GM21786 (cell line): ENCODE measurements around the gene KCNA10.

Source experiments
- ATAC-seq: cut with Tn5 transposase; IDR thresholded peaks from one replicate; pipeline ENCODE4 v1.9.1; 2021; ENCODE audit not compliant: unreplicated experiment

Gene KCNA10

DNA sequence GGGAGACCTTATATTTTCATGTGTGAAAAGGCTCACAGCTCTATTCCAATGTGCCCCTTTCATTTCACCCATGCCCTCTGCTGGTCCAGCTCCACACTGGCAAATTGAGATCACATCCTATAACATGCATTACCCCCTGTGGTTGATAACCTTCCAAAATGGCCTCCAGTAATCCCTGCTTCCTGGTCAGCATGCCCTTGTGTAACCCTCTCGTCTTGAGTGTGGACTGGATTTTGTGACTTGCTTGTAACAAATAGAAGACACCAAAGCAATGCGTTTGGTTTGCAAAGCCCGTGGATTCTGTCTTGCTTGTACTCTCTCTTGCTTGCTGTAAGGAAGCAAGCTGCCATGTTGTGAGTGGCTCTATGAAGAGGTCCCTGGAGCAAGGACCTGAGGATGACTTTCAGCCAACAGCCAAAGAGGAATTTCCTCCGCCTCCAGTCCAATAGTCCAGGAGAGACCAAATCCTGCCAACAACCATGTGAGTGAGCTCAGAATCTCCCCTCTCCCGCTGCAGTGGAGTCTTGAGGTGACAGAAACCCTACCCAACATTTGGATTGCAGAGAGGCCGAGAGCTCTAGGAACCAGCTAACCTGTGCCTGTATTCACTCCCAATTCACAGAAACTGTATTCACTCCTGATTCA, 17.4 kb downstream of the KCNA10 start:
- no peak for ATAC-seq

DNA sequence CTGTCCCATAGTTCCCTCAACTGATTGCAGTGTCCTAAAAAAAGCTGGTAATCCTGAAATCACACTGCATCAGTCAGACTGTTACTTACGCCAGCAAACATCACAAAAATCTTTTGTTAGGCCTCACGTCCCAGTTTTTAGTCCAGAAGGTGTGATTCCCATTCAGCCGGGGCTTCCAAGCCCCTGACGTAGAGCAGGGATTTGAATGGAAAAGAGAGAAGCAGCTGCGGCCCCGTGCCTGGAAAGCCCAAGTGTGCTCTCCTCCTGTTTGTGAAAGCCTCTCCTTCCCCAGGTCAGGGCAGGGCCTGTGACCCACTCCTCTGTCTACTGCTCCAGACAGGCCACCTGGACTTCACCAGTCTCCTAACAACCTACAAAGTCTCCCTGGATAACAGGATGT, 20.7 kb downstream of the KCNA10 start:
- no peak for ATAC-seq

DNA sequence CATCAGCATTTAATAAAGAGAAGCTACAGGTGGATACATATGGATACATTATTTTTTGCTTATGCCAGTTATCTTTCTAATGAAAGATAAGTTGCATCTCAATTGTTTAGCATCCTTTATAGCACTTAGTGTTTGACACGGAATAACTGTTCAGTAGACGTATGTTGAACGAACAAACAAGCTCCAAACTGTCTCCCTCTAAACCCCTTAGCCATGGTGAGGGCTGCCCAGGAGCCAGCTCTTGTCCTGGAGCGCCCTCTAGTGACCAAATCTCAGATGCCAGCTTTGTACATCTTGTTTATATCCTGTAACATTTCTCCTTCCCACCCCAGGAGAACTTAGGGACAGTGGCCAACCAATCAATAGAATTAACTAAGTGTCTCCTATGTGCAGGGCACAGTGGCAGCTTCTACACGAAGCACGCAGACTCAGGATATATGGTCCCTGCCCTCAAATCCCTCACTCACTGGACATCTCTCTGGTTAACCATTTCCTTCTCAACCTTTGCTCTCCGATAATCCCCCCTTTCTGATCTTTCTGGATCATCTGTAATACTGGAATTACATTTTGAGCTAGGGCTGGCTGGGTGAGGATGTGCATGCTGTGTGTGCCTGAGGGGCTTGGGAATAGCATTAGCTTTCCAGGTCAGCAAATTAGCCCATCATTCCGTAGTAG, 22.9 kb downstream of the KCNA10 start:
- no peak for ATAC-seq

DNA sequence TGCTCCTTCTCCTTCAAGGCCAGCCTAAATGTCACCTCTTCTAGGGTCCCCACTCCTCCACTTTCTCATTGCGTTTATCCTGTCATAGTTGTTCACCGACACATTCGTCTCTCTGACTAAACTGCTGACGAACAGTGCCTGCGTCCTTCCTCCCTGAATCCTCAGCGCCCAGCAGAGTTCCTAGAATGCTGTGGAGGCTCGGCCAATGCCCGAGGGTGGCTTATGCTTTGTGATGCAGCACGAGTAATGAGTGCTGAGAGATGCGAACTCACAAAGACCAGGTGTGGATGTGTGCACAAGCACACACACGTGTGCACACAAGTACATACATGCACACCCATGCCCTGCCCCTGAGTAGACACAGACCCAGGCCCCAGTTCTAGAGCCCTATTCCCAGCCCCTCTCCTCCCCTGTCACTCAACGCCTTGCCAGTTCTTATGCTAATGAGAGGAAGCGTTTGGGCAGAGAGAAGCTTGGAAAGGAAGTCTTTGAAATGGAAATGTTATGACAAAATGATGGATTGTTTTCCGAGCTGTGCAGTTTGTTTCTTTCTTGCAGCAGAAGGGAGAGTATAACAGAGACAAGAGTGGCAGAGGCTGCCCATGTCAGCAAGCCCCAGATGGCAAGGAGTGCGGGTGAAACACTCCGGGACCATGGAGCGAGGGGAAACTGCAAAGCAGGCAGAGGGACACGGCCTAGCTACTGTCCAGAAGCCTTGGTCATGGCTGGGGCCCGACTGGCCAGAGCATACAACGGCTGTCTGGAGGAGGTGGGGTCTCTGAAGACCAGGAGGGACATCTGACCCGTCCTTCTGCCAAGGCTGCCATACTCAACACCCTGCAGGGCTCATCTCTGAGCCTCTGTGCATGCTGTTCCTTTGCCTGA, 24.2 kb downstream of the KCNA10 start:
- ATAC-seq, result no peak

DNA sequence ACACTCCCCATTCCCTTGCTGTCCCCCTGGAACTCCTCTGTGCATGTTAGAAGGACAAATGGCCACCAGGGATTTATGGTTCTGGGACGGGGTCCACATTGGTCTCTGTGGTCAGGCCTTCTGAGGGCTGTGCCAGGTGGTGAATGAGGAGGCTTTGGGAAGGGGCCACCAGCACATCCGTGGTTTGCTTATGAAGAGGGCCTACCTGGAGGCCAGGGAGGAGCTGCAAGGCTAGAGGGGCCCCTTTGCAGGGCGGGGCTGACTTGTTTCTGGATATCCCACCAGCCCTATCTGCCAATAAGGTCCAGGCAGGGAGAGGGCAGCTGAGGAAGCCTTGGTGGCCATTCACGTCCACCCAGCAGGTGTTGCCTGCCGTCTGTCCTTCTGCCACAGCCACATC, 24.9 kb downstream of the KCNA10 start:
- ATAC-seq, result no peak

DNA sequence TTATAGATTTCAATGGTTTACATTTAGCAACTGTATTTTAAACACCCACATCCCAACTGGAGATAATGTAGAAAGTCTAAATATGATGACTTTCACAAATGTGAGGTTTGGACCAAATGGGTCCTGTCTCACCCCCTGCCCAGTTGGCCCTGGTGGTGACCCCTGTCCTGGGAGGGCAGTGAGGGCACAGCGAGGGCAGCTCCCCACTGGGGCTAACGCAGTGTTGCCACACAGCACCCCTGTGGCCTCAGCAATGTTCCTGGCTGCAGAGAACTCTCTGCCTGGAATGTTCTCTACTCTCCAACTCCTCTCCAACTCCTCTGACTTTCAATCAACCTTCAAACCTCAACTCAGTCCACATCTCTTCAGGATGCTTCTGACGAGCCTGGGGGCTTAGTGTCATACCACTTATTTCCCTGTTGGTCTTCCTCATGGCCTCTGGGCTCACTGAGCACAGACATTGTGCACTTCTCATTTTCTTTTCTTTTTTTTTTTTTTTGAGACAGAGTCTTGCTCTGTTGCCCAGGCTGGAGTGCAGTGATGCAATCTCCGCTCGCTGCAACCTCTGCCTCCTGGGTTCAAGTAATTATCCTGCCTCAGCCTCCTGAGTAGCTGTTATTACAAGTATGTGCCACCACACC, 25.8 kb downstream of the KCNA10 start:
- no peak for ATAC-seq

DNA sequence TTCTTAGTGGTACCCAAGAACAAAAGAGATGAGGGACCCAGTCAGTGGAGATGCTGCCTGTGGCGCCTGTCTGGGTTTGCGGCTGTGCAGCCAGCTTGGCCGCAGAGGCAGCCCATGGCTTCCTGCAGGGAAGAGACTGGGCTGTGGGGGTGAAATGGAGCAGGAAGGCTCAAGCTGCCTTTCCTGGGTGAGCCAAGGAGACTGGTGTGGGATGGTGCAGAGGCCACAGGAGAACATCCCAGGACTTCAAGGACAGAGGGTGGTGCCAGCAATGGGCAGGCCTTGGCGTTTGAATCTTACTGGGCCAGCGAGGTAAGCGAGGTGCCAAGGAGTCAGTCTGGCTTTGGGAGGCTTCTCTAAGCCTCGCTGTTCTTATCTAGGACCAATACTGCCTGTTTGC, 26.4 kb downstream of the KCNA10 start:
- no peak for ATAC-seq

DNA sequence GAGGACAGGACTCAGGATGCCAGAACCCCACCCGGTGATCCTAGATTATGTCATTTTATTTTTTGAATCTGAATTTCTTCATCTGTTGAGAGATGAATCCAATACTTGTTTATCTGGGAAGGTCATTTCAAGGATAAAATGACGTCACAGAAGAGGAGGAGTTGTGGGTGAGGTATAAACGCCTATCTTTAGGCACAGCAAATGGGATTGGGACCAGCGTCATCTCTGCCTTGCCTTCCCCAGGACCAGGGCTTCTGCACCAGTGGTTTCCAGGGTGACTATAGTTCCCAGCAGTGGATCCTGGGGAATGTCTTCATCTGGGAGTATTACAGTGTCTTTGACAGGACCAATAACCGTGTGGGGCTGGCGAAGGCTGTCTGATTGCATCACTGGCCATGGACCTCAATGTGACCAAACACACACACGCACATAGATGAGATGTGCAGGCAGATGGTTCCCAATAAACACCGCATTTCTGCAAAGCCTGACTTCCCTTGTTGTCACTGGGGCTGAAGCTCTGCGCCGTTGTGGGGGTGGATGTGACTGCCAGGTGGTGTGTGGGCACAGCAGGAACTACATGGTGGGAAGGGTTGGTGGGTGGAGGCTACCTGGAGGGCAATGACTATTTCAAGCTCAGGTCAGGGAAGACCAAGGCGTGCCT, 28.1 kb downstream of the KCNA10 start:
- ATAC-seq, result no peak

DNA sequence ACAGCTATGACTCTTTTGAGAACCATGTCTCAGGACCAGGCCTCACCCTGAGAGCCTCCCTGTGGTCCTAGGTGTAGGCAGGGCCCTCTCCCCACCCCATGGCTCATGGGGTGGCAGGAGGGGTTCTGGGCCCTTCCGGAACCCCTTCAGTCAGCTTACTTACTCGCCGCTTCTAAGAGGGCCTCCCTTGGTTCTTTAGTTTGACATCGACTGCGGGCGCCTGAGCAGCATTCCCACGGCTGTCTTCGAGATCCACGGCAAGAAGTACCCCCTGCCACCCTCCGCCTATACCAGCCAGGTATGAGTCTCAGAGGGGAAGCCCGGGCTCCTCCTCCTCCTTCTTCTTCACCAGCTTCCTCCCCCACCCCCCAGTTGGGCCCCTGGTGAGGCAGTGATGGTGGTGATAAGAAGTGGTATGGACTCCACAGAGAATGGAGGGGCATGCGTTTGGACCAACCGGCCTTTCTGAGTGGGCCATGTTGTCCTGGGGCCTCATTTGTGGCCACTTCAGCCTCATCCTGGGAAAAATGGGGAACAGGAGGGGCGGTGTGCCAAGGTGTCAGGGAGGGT, 28.9 kb downstream of the KCNA10 start:
- ATAC-seq, result no peak

DNA sequence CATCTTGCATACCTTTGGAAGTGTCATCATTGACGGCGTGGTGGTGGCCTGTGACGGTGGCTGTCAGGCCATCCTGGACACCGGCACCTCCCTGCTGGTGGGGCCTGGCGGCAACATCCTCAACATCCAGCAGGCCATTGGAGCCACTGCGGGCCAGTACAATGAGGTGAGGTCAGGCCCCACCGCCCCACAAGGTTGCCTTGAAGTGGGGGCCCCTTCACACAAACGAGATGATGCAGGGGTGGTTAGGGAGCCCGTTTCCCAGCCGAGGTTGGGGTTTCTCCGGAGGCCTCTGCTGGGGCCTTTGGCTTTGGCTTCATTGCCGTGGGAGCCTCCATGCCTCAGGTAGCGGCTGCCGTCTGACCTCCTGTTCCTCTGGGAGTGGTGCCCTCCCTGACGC, 29.6 kb downstream of the KCNA10 start:
- no peak for ATAC-seq

DNA sequence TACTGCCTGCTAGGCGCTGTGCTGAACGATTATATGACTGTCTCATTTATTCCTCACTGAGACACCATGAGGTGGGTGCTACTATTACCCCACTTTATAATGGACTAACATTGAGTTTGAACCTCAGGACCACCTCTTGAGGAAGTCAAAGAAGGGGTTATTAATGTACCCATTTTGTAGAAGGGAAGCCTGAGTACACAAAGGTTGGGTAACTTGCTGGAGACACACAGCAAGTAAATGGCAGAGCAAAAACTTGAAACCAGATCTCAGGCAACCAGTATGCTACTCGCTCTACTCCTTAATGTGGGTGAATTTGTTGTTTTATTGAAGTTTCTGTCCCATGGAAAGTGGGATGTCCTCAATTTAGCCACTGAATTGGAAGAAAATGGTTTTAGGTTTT, 30.1 kb downstream of the KCNA10 start:
- no peak for ATAC-seq

DNA sequence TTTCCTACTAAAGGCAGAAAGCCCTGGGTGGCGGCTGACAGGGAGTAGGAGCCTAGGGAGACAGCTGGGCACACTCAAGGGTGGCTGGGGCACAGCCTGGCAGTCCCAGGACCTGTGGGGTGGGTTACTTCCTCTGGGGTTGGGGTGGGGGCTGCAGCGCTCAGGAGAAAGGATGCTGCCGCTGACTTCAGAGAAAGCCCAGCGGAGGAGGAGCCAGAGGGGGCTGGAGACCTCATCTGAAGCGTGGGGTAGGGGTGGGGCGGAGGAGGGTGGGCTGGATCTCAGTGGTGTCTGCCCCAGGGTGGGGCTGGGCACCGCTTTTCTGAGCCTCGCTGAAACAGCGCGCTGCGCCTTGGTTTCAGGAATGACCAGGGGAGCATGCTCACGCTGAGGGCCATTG, 30.8 kb downstream of the KCNA10 start:
- no peak for ATAC-seq

DNA sequence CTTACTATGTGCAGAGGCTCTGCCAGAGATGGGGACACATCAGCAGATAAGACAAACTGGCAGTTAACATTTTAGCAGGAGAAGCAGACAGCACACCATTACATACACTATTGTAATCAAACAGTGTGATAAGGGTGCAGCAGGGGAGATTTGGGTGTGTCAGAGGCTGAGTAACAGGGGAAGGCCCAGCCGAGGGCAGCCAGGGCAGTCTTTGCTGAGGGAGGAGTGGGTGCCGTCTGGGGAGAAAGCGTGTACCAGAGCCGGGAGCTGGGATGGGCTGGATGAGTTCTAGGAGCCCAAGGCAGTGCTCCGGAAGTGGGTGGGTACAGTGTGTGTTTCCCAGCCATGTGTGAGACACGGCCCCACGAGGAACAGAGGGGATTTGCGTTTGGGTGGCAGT, 31.2 kb downstream of the KCNA10 start:
- no peak for ATAC-seq

DNA sequence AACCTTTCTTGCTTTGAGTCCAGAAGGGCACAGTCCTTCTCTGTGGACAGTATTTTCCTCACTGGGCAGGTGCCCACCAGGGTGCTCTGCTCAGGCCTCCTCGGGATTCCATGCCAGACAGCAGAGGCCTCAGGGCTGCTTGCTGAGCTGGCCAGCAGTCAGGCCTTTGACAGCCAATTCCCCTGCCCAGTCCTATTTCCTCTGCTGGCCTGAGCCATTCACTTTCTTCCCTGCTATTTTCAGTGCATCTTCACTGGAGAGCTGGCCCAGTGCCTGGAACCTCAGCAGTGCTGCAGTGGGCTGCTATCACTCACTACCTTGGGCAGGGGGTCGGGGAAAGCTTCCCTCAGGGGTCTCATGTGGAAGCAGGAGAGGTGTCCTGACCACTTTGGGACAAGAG, 33.2 kb downstream of the KCNA10 start:
- ATAC-seq, result no peak

DNA sequence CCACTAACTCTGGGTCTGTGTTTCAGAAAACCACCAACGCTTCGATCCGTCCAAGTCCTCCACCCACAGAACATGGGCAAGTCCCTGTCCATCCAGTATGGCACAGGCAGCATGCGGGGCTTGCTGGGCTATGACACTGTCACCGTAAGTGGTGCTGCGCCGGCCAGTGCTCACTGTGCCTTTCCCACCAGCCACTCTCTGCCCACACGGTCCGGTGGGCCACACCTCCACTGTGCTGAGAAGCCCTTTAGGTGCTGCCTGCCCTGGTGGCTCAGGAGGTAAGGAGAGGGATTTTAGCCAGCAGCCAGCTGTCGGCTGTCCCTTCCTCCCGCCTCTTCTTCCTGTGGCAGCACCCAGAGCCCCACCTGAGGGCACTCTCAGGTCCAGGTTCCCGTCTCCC, 34.2 kb downstream of the KCNA10 start:
- no peak for ATAC-seq

DNA sequence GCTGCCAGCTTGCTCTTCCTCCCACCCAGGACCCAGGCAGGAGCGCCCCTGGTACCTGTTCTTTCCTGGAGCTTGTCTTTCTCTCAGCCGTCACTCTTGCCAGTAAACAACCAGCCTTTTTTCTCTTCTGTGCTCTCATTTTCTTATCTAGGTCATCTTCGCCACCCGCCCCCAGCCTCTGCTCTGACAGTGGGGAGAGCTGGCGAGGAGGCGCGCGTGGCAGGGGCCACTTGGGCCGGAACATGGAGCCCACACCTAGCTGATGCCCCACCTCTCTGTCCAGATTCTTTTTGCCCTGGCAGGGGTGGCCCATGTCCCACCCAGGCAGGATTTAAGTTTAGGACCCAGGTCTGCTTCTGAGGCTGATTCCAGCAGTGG, 35.7 kb downstream of the KCNA10 start:
- ATAC-seq, result no peak

DNA sequence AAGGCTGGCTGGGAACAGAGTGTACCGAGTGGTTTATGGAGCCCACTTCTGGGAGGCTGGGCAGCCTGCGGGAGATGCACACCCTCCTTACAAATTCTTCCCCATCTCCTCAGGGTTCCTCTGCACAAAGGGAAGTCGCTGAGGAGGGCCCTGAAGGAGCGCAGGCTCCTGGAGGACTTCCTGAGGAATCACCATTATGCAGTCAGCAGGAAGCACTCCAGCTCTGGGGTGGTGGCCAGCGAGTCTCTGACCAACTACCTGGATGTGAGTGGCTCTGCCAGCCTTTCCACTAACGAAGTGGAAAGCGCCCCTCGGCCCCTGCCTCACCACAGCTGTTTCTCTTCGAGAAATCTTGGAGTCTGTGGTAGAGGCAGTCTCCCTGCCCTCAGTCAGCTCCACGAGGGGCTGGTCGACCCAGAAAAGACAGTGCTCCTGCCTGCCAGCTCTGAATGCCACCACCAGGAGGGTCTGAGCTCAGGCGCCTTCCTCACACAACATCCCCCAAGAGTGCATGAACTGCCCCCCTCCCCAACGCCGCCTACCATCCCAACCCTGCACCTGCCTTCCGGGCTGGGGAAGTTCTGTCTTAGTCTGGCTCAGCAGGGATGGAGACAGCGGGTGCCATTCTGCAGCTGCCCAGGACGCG, 36.2 kb downstream of the KCNA10 start:
- ATAC-seq, result no peak

DNA sequence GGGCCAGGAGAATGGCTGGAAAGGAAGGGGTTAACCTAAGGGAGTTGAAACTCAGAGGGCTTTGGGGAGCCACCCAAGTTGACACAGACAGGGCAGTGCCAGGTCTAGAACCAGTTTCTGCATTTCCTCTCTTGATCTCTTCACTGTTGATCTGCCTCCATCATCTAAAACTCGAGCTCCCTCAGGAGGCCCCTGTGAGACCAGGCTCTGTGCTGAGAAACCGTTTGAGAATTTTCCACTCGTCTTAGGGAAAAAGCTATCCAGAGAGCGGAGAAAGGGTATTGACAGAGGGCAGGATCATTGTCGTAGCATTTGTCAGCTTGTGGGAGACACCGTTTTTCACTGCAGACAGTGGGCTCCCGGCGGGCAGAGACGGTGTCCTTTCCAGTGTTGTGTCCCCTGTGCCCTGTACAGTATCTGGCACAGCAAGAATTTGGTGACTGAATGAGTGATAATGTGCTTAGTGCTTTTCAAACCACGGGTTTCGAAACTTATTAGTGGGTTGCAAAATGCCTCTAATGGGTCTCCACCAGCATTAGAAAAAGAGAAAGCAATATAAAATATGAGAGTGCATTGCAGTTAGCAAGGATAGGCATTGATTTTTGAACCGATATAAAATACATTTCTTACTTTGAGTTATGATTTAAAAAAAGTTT, 36.9 kb downstream of the KCNA10 start:
- no peak for ATAC-seq

DNA sequence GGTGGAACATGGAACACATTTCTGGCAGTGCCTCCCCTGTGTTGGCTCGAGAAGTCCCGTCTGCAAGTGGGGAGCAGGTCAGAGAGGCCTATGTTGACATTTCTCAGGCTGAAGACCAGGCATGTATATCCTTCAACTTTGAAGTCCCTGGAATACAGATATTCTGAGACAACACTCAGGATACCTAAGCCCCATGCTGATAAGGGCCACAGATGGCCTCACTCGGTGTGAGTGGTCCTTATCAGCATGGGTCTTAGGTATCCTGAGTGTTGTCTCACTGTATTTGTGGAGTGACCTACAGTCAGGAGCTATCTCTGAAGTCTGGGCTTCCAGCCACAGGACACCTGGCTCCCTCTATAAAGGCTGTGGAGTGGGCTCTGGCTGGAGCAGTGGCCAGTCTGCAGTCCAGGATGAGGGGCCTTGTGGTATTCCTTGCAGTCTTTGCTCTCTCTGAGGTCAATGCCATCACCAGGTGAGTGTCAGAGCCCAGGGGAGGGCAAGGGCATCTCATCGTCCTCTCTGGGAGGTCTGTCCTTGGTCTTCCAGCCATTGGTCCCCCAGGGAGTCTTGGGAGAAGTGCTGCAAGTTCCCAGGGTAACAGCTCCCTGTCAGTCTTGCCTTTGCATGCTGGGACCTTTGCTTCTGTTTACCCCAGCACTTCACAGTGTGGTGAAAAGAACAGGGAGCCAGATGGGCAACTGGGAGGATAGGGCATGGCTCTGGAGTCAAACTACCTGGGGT, 38.4 kb downstream of the KCNA10 start:
- no peak for ATAC-seq
